AG09309 (cell line): ENCODE data around the gene PITPNM3.

Experiments
- DNase-seq: peaks from one replicate; pipeline ENCODE4 v3.0.0-alpha.2; 2010; ENCODE audit warnings: low read depth
- H3K4me3 ChIP-seq: 2 replicates; pipeline ENCODE4 v1.5.1; 2011; ENCODE audit warnings: mild to moderate bottlenecking, low read depth, low read length, moderate library complexity; ENCODE audit not compliant: control insufficient read depth
- TF ChIP-seq, protein P1 (sequence below): IDR thresholded peaks from 2 replicates; pipeline ENCODE4 v1.5.1; 2011; ENCODE audit warnings: mild to moderate bottlenecking, low read depth, low read length, inconsistent platforms; ENCODE audit not compliant: insufficient read depth, control insufficient read depth; ENCODE audit errors: missing control alignments

The PITPNM3 gene

GRCh38 chr17:6473128-6473767 lies 83.1 kb downstream of the PITPNM3 start:
- TF ChIP-seq, protein P1, sequence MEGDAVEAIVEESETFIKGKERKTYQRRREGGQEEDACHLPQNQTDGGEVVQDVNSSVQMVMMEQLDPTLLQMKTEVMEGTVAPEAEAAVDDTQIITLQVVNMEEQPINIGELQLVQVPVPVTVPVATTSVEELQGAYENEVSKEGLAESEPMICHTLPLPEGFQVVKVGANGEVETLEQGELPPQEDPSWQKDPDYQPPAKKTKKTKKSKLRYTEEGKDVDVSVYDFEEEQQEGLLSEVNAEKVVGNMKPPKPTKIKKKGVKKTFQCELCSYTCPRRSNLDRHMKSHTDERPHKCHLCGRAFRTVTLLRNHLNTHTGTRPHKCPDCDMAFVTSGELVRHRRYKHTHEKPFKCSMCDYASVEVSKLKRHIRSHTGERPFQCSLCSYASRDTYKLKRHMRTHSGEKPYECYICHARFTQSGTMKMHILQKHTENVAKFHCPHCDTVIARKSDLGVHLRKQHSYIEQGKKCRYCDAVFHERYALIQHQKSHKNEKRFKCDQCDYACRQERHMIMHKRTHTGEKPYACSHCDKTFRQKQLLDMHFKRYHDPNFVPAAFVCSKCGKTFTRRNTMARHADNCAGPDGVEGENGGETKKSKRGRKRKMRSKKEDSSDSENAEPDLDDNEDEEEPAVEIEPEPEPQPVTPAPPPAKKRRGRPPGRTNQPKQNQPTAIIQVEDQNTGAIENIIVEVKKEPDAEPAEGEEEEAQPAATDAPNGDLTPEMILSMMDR, result peak; percentile 98
- DNase-seq, result no peak
- H3K4me3 ChIP-seq, result no peak overlapping the region

DNA sequence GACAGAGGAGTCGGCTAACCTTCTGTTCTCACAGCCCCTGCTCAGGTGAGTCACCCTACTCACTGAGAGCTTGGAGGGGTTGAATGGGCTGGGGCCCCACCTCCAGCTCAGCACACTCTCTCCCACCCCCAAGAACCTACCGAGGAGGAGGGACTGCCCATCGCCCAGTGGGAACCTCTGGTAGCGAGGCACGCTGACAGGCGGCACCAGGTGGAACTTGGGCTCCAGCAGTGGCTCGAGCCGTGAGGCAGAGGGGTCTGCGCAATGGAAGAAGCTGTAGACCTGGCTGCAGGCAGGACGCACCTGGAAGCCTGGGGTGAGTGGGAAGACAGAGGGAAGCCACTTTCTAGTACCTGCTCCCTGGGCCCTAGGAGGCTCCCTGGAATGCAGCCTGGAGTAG lies 83.8 kb downstream of the PITPNM3 start:
- TF ChIP-seq, protein P1, result no peak
- H3K4me3 ChIP-seq, result no peak overlapping the region
- no peak for DNase-seq

DNA sequence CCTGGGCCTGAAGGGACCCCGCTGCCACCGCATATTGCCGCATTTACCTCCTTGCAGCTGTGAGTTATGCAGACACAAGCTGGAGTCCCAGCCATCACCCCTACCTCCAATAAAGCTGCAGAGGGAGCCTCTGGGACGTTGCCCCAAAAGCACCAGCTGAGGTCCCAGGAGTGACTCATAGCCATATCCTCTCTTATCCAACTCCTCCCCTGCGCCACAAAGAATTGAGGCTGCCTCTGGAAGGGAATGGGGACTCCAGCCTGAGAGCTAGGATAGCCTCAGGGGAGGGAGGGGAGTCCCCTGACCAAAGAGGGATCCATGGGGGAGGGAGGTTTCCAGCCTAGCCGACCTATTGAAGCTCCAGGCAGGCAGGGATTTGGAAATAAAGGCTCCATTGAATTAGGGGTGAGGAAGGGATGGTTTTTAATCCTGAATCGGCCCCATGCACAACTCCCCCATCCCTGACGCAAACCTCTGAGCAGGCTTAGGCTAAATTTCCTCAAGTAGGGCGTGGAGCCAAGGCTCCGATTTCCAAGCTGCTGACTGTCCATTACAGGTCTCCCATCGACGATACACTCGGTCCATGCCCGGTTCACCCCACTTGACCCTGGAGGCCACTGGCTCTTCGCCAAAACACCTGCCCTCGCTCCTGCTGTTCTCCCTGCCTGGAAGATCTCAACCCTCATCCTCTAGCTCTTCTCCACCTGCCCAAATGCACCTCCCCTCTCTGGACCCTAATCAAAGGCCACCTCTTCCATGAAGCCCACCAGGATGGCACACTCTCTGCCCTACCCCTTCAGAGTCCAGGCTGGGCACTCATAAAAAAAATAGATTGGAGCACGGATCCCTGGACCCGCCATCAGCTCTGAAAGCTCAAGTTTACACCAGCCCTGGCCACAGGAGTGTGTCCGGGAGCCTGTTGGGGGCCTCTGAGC lies 84.6 kb downstream of the PITPNM3 start:
- peak; percentile 25 for DNase-seq

DNA sequence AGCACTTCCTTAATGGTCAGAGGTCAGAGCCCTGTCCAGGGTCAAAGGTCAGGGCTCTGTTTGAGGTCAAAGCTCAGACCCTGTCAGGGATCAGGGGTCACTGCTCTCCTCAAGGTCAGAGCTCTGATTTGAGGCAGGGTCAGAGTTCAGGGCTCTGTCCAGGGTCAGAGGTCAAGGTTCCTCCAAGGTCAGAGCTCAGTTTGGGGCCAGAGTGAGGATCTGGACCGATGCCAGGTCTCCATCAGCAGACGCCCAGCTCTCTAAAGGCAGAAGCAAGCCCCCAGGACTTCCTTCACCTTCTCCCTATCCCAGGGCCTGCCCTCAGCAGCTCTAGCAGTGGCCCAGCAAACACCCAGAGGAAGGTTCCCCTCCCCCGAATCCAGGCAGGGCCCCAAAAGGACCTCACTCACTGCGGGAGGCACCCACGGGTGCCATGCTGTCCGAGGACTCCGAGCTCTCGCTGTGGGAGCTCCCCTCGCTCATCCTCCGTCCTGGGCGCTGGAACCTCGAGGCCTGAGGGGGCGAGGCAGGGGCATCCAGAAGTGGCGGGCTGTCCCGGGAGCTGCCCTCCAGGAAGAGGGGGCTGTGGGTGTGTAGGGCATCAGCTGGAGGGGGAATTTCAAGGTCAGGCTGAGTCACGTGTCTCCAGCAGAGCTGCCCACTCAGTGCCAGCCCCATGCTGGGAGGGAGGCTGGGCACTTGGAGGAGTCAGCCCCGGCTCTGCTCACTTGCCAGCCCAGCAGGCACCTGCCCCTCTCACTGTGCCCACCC lies 85.4 kb downstream of the PITPNM3 start:
- DNase-seq, result no peak
- TF ChIP-seq, protein P1, result no peak
- no peak overlapping the region for H3K4me3 ChIP-seq

More for the DNA sequence above, 84.6 kb downstream of the PITPNM3 start:
- TF ChIP-seq, protein P1, result peak; percentile 32
- H3K4me3 ChIP-seq, result no peak overlapping the region

GRCh38 chr17:6470146-6470718 lies 86.1 kb downstream of the PITPNM3 start:
- TF ChIP-seq, protein P1, result no peak
- H3K4me3 ChIP-seq, result no peak overlapping the region
- no peak for DNase-seq
